ENCODE data around the gene TMTC2.

DNA sequence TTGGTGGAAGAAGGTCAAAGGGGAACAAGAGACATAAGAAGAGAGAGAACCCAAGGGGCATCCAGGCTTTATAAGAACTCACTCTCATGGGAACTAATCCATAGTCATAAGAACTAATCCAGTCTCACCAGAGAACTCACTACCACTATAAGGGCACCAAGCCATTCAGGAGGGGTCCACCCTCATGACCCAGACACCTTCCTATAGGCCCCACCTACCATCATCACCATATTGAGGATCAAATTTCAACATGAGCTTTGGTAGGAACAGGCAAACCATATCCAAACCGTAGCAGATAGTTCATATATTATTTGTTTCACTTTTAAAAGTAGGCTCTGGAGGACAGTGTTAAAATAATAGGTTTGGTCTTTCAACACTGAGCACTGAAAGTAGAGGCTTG, 350.1 kb downstream of the TMTC2 start:
- TF ChIP-seq CTCF (IDR thresholded peaks at IDR 0.05; ENCODE audit: extremely low read depth in 1 of 2, insufficient read depth in 1 of 2, low read depth in 1 of 2, low read length in 2 of 2) (no peak), EZH2 (IDR thresholded peaks at IDR 0.05; ENCODE audit: borderline replicate concordance, low read depth, low read length, severe bottlenecking) (no peak), MYC (IDR thresholded peaks at IDR 0.05; ENCODE audit: low read depth, low read length) (no peak), POLR2A (IDR thresholded peaks at IDR 0.05; ENCODE audit: low read depth, low read length) (no peak), POLR2AphosphoS5 (IDR thresholded peaks at IDR 0.05; ENCODE audit: insufficient read depth, low read depth, low read length) (no peak), JUN (IDR thresholded peaks at IDR 0.05; ENCODE audit: borderline replicate concordance, insufficient read depth, insufficient read length, low read depth) (no peak), MAX (IDR thresholded peaks at IDR 0.05; ENCODE audit: insufficient read depth, insufficient read length) (no peak), GATA2 (IDR thresholded peaks at IDR 0.05; ENCODE audit: insufficient read depth, insufficient read length, low read depth, low read length) (no peak), FOS (IDR thresholded peaks at IDR 0.05; ENCODE audit: borderline replicate concordance, insufficient read depth, low read length) (no peak)
